ENCODE results near the gene TMEM52B. TPM values are rescaled to one million over a fixed set of nuclear protein-coding genes. Genes with fewer than 3 reads are reported as not detected.

TMEM52B gene
- total RNA-seq, 1 donor from 2014 or later = not detected

GRCh38 chr12:10153271-10154144 lies 25.3 kb upstream of the TMEM52B start:
- Mint-ChIP-seq H3K27ac (peak overlapping the region; percentile 96), H3K27me3 (peaks cover 3% of the 10 kb centered on the region), H3K4me3 (ENCODE audit: low read depth) (peak overlapping the region; percentile 92), H3K36me3 (ENCODE audit: insufficient read depth) (no peaks in the 10 kb centered on the region), H3K4me1 (ENCODE audit: low read depth) (peaks cover 7% of the 10 kb centered on the region), H3K9me3 (ENCODE audit: low read depth) (peaks cover 5% of the 10 kb centered on the region)
- peak; percentile 71 for DNase-seq (ENCODE audit: low spot score, unreplicated experiment)
- TF ChIP-seq, protein P1, sequence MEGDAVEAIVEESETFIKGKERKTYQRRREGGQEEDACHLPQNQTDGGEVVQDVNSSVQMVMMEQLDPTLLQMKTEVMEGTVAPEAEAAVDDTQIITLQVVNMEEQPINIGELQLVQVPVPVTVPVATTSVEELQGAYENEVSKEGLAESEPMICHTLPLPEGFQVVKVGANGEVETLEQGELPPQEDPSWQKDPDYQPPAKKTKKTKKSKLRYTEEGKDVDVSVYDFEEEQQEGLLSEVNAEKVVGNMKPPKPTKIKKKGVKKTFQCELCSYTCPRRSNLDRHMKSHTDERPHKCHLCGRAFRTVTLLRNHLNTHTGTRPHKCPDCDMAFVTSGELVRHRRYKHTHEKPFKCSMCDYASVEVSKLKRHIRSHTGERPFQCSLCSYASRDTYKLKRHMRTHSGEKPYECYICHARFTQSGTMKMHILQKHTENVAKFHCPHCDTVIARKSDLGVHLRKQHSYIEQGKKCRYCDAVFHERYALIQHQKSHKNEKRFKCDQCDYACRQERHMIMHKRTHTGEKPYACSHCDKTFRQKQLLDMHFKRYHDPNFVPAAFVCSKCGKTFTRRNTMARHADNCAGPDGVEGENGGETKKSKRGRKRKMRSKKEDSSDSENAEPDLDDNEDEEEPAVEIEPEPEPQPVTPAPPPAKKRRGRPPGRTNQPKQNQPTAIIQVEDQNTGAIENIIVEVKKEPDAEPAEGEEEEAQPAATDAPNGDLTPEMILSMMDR (IDR thresholded peaks at IDR 0.05; ENCODE audit: unreplicated experiment) = peak; percentile 96

DNA sequence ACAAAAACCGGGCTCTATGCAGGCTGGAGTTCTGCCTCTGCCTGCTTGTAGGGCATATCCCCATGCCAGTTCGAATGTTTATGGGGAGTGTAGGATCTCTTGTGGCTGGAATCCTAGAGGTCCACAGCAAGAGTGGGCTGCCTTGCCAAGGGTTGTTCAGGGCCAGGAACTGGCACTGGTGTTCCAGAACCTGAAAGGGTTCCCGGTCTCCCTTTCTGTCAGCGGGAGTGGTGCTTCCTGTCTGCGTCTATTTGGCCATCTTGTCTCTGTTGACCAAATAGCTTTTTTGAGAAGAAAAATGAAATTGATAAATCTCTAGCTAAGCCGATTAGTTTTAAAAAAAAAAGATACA lies 24.7 kb upstream of the TMEM52B start:
- Mint-ChIP-seq H3K9me3 (ENCODE audit: low read depth) (peaks cover 5% of the 10 kb centered on the region), H3K4me3 (ENCODE audit: low read depth) (peak overlapping the region; percentile 92), H3K36me3 (ENCODE audit: insufficient read depth) (no peaks in the 10 kb centered on the region), H3K4me1 (ENCODE audit: low read depth) (peaks cover 7% of the 10 kb centered on the region), H3K27me3 (peaks cover 3% of the 10 kb centered on the region), H3K27ac (peak overlapping the region; percentile 96)
- DNase-seq (ENCODE audit: low spot score, unreplicated experiment) = no peak
- TF ChIP-seq, protein P1 (IDR thresholded peaks at IDR 0.05; ENCODE audit: unreplicated experiment) = no peak

GRCh38 chr12:10155966-10156365 lies 22.9 kb upstream of the TMEM52B start:
- H3K4me1 Mint-ChIP-seq (ENCODE audit: low read depth) = peaks cover 7% of the 10 kb centered on the region
- no peaks in the 10 kb centered on the region for H3K36me3 Mint-ChIP-seq (ENCODE audit: insufficient read depth)
- H3K9me3 Mint-ChIP-seq (ENCODE audit: low read depth) = peaks cover 5% of the 10 kb centered on the region
- H3K4me3 Mint-ChIP-seq (ENCODE audit: low read depth) = no peak overlapping the region
- TF ChIP-seq, protein P1 (IDR thresholded peaks at IDR 0.05; ENCODE audit: unreplicated experiment) = no peak
- peaks cover 12% of the 10 kb centered on the region for H3K27me3 Mint-ChIP-seq
- H3K27ac Mint-ChIP-seq = no peak overlapping the region
- no peak for DNase-seq (ENCODE audit: low spot score, unreplicated experiment)

- H3K9me3 Mint-ChIP-seq (ENCODE audit: low read depth) = peaks cover 5% of the 10 kb centered on the region
- H3K27me3 Mint-ChIP-seq = peaks cover 12% of the 10 kb centered on the region
- no peaks in the 10 kb centered on the region for H3K36me3 Mint-ChIP-seq (ENCODE audit: insufficient read depth)
These were observed 20.4 kb upstream of the TMEM52B start for GRCh38 chr12:10158406-10158805.

DNA sequence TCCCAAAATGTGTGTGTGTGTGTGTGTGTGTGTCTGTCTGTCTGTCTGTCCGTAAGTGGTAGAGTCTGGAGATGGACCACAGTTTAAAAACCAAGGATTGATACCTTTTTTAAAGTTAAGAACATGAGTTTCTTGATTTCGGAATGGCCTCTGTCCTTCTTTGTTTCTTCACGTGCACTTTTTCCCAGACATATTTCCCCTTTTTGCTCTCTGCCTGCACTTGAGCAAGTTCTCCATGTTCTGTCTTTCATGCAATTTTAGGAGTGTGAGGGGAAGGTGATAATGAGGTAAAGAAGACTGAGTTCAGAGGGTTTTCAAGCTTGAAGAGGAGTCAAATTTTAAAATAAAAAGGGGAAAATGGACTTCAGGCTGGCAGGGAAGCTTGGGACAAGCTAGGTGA lies 19.6 kb upstream of the TMEM52B start:
- TF ChIP-seq, protein P1 (IDR thresholded peaks at IDR 0.05; ENCODE audit: unreplicated experiment) = no peak

More at GRCh38 chr12:10158406-10158805, 20.4 kb upstream of the TMEM52B start:
- DNase-seq (ENCODE audit: low spot score, unreplicated experiment) = no peak
- no peak overlapping the region for H3K4me3 Mint-ChIP-seq (ENCODE audit: low read depth)
- peaks cover 7% of the 10 kb centered on the region for H3K4me1 Mint-ChIP-seq (ENCODE audit: low read depth)
- TF ChIP-seq, protein P1 (IDR thresholded peaks at IDR 0.05; ENCODE audit: unreplicated experiment) = peak; percentile 17
- H3K27ac Mint-ChIP-seq = no peak overlapping the region

More for the DNA sequence above, 19.6 kb upstream of the TMEM52B start:
- H3K27ac Mint-ChIP-seq = no peak overlapping the region
- H3K27me3 Mint-ChIP-seq = peaks cover 12% of the 10 kb centered on the region
- no peak overlapping the region for H3K4me3 Mint-ChIP-seq (ENCODE audit: low read depth)
- H3K36me3 Mint-ChIP-seq (ENCODE audit: insufficient read depth) = no peaks in the 10 kb centered on the region
- DNase-seq (ENCODE audit: low spot score, unreplicated experiment) = no peak
- peaks cover under 1% of the 10 kb centered on the region for H3K4me1 Mint-ChIP-seq (ENCODE audit: low read depth)
- peaks cover 5% of the 10 kb centered on the region for H3K9me3 Mint-ChIP-seq (ENCODE audit: low read depth)

All from progenitor cell of endocrine pancreas (in vitro differentiated cells).